GM18858 (cell line): ENCODE data around the gene BCL11B.

Experiments
- ATAC-seq: cut with Tn5 transposase; IDR thresholded peaks from one replicate; pipeline ENCODE4 v1.9.1; 2021; ENCODE audit not compliant: unreplicated experiment

The BCL11B gene

DNA sequence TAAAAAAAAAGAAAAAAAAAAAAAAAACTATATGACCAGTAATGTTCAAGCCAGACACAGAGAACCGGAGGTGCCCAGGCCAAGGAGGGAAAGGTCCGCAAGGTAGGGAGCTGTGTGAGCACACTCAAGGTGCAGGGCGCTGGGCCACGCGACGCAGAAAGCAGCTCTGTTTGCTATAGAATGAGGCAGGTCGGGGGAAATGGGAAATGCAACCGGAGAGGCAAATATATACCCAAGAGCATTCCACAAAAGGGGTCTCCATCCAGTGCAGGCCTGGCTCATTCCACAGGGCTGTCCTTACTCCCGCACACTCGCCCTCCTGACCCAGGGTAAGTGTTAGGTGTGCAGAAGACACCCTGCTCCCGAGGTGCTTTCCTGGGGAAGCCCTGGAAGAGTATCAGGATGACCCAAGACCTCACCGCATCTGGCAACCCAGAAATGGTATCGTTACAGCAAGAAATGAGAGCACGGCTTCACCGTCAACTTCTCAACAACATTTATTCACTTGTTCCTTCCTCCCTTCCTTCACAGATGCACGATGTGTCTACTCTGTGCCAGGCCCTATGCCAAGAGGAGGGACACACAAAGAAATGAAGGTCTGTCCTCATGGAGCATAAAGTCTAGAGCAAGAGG is 86.4 kb downstream of the BCL11B start:
- ATAC-seq: no peak

DNA sequence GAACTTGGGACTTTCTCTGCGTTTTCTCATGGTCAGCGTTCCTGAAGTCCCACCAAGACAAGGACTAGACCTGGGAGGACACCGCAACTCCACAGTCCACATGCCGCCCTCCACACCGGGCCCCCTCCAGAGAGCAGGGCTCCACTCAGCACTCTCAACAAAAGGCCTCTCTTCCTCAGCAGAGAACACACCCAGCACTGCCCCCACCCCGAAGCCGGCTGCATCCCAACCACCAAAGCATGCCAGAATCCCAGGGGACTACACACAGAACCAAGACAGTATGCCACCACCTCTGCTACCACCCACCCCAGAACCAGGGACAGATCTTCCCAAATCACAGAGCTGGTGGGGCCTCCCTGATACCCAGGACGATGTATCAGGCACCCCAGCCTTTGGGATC is 88.3 kb downstream of the BCL11B start:
- ATAC-seq: no peak

DNA sequence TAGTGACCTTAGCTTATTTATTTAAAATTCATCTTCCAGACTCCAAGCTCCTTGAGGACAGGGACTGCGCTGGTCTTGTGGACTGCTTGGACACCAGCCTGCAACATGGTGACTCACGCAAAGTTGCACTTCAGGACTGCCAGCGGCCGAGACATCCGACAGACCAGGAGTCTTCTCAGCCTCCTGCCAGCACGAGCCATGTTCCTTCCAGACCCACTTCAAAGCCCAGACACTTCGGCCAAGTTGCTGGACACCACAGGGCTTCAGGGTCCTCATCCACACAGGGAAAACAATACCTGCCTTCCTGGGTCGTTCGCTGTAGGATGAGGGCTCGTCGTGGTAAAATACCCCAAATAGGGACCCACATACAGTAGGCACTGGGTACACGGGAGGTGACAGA is 88.7 kb downstream of the BCL11B start:
- no peak for ATAC-seq

- no peak for ATAC-seq
Measured at GRCh38 chr14:99182548-99183250, 89.3 kb downstream of the BCL11B start.

DNA sequence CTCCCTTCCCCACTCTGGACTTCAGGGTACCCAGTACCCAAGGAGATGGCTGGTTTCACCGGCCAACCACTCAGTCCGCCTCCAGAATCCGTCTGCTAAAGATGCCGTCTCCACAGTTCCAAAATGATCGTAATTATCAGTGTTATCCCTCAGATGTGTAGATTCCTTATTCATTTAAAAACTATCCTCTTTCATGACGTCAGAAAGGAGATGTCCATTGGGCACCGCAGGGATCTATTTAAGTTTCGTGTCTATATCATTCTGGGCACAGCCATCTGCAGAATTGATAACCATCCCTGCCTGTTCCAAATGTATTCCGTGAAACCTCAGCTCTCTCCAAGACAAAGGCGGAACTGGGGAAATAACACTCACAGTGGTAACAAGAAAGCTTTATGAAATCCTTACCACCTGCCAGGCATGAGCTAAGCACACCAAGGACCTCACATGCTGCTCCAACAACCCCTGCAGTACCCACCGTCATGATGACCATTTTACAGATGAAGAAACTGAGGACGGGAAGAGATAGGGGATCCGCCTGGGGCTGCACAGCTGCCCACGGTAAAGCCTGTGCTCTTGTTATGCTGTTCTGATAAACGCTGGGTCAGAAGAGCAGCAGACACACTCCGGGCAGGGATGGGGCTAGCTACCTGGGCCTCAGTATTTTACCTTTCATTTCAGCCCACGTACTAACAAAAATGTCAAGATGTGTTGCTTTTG is 90.0 kb downstream of the BCL11B start:
- ATAC-seq: no peak

- ATAC-seq: no peak
Measured at GRCh38 chr14:99181241-99181640, 90.8 kb downstream of the BCL11B start.

DNA sequence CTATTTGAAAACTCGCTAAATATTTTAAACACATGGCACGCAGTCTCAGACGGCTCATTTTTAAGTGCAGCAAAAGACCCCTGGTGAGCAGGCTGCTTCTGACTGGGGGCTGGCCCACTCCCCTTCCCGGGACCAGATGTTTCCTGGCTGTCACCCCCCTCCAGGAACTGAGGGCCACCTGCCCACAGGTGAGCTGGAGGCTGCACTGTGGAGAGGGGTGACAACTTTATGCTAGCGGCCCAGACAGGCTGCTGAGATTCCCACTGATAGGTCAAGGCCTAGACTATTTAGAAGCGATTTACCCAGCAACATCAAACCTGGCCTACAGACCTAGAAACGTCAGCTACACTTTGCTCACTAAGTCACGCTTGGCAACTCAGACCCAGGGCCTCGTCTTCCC is 92.1 kb downstream of the BCL11B start:
- ATAC-seq: no peak

DNA sequence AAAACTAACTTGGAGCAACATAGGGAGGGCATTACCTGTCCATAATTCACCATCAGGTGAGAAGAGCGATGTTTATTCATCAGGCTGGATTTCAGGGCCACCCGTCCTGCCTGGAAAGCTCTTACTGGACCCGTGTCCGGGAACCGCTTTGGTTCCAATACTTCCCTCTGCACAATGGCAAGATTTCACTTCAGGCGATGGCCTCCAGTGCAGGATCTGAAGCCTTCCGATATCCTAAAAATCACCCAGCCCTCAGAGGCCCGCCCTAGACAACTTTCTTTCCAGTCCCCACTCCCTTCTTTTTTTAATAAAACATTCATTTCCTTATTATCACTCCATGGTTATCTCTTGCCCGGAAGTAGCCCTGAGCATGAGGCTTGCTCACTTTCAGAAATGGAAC is 92.5 kb downstream of the BCL11B start:
- no peak for ATAC-seq

GRCh38 chr14:99177886-99178835 is 93.8 kb downstream of the BCL11B start:
- no peak for ATAC-seq

DNA sequence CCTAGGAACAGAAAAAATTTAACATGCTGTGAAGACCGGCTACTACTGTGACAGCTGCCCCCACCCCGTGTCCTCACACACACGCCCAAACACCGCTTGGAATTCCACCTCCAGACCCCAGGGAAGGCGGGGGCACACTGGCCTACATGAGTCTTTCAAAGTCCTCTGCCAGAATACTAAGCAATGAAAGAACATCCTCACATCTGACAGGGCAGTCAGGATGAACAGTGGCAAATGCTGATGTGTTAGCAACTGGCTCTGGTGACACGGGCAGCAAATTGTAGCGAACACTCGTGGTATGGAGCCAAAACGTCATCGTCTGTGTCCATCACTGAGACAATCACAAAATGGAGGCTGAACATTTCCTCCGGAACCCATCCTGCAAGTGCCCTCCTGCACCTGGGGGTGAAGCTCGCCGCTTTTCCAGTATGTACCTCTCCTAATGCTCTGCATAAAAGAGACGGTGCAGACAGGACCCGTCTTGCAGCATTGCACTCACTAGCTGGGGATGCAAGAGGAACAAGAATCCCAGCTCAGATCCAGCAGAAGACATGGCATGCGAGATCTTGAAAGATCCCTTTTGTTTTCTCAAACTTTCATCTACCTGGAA is 94.8 kb downstream of the BCL11B start:
- no peak for ATAC-seq

DNA sequence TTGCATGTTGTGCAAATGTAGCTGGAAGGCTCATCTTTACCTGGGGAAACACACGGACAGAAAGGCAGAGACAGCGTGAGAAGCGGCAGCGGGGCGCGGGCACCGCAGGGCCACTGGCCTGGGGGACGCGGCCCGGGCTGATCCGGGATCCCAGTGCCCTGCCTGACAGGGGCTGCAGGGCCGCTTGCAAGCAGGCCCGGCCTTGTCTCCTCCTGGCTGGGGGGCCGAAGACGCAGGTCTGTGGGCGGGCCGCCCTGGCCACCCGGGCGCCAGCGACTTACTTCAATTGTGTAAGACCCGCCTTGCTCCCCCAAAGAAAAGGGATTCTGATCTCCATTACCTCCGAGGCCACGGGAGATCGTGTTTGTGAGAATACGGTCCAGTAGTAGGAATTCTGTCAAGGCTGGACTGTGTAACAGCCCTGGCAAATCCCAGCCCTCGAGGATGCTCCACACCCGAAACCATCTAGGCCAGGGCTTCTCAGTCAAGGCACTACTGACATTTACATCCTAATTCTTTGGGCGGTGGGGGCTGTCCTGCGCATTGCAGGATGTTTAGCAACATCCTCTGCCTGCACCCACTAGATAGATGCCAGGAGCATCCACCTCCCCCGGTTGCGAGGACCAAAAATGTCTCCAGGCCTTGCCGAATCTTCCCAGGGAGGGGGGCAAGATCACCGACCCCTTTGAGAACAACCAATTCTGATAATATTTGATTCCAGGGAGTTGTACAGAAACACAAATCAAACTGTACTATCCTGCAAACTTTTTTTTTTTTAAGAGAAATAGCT is 95.6 kb downstream of the BCL11B start:
- ATAC-seq: no peak

GRCh38 chr14:99175331-99176155 is 96.5 kb downstream of the BCL11B start:
- ATAC-seq: no peak

DNA sequence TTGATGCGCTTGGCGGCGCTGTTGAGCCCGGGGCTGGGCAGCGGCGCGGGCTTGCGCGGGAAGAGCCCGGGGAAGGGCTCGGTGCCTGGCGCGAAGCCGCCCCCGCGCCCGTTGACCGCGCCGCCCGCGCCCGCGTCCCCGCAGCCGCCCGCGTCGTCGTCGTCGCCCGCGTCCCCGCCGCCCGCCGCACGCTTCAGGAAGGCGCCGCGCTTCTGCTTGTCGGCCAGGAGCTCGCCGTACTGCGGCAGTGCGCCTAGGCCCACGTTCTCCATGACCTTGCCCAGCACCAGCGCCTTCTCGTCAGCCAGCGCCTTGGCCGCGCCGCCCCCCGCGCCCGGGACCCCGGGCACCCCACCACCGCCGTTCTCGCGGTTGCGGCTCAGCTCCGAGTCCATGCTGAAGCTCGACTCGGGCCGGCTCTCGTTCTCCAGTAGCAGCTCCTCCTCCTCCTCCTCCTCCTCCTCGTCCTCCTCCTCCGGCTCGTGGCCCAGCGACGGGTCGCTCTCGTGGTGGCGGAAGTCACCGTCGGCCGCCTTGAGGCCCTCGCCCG is 97.2 kb downstream of the BCL11B start:
- no peak for ATAC-seq

DNA sequence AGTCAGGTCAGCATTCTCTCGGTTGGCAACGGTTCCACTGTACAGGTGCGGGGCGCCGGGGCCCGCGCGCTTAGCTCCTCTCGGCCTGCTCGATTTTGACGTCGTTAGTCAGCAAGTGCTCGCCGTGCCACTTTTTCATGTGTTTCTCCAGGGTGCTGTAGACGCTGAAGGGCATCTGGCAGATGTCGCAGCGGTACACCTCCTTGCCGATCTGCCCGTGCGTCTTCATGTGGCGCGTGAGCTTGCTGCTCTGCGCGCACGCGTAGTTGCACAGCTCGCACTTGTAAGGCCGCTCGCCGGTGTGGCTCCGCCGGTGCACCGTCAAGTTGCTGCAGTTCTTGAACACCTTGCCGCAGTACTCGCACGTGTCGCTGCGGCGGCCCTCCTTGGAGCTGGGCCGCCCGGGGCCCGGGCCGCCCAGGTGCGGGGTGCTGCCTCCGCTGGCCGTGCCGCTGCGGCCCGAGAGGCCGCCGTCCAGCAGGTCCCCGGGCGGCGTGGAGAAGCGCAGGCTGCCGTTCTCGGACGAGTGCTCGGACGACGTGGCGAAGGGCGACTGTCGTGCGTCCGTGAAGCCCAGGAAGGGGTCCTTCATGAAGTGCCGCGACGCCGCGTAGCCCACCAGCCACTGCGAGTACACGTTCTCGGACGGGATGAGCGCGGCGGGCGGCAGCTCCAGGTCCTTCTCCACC is 97.8 kb downstream of the BCL11B start:
- no peak for ATAC-seq

DNA sequence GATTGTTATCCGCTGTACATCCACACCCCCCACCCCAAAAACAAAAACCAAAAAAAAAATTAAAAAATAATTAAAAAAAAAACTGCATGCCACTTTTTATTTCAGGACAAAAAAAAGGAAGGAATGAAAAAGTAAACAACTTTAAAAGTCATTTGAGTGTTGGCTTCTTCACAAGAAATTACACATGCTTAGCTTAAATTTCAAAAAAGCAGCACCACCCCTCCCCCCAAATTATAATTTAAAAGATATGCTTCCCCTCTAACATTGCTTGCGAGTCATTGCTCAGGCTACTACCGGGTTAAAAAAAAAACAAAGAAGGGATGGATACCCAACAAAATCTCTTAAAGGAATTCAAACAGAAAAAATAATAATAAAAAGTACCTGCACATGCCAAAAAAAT is 98.5 kb downstream of the BCL11B start:
- no peak for ATAC-seq

GRCh38 chr14:99173086-99173485 is 98.9 kb downstream of the BCL11B start:
- no peak for ATAC-seq

GRCh38 chr14:99171396-99171795 is 100.6 kb downstream of the BCL11B start:
- no peak for ATAC-seq

DNA sequence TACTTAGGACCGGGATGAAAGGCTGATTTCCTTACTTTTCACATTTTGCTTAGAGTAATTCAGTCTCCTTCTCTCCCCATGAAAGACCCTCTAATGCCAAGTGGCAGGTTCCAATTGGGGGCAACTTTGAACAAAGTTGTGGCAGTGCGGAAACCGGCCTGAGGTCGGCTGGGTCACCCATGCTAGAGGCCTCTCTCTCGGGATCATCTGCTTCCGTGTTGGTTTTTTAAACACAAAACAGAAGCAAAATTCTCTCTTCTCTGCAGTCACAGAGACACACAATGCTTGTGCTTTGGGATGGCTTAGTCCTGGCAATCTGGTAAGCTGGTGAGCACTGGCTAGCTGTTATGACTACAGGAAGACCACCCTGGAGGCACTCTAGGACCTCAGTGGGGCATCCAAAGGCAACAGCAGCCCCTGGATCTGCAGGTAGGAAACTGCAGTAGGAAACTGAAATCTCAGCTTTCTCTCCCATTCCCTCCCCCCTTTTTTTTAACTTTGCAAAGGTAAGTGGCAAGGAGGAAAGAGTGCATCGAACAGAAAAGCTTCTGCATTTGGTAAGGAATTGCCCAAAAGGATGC is 102.1 kb downstream of the BCL11B start:
- ATAC-seq: no peak
